Endodermal cell (in vitro differentiated cells): Measurements from ENCODE around the gene WDFY2. TPM values are rescaled to one million over a fixed set of nuclear protein-coding genes. Genes with fewer than 3 reads are reported as not detected.

Source experiments
- DNase-seq: peaks from one replicate; pipeline ENCODE4 v3.0.0-alpha.2; 2017
- H3K27ac ChIP-seq: 2 replicates; pipeline ENCODE4 v1.5.1; 2013; ENCODE audit warnings: mild to moderate bottlenecking, low read depth, low read length, moderate library complexity
- H3K27me3 ChIP-seq: 2 replicates; pipeline ENCODE4 v1.6.1; 2013; ENCODE audit warnings: mild to moderate bottlenecking, low read length, moderate library complexity; ENCODE audit not compliant: insufficient read depth, control insufficient read depth, poor library complexity, severe bottlenecking
- H3K36me3 ChIP-seq: 2 replicates; pipeline ENCODE4 v1.7.0; 2013; ENCODE audit warnings: mild to moderate bottlenecking, low read length, moderate library complexity; ENCODE audit not compliant: control insufficient read depth, insufficient read depth
- H3K4me1 ChIP-seq: one replicate; pipeline ENCODE4 v1.7.0; 2013; ENCODE audit warnings: low read length; ENCODE audit not compliant: control insufficient read depth, insufficient read depth
- H3K4me3 ChIP-seq: 2 replicates; pipeline ENCODE4 v1.5.1; 2013; ENCODE audit warnings: mild to moderate bottlenecking, low read length, moderate library complexity
- H3K9ac ChIP-seq: 2 replicates; pipeline ENCODE4 v1.6.1; 2013; ENCODE audit warnings: mild to moderate bottlenecking, low read length, moderate library complexity; ENCODE audit not compliant: poor library complexity, severe bottlenecking; ENCODE audit errors: extremely low read depth
- H3K9me3 ChIP-seq: 2 replicates; pipeline ENCODE4 v1.6.1; 2013; ENCODE audit warnings: mild to moderate bottlenecking, low read length, moderate library complexity; ENCODE audit not compliant: control insufficient read depth
- H3K27ac Mint-ChIP-seq: 2 replicates; pipeline ENCODE4 v1.8.0; 2020; ENCODE audit warnings: mixed read lengths
- H3K27me3 Mint-ChIP-seq: 2 replicates; pipeline ENCODE4 v1.8.0; 2021; ENCODE audit warnings: mild to moderate bottlenecking, mixed read lengths; ENCODE audit not compliant: insufficient read depth
- H3K36me3 Mint-ChIP-seq: 2 replicates; pipeline ENCODE4 v1.8.0; 2020; ENCODE audit warnings: low read depth, mixed read lengths
- H3K4me1 Mint-ChIP-seq: 2 replicates; pipeline ENCODE4 v1.8.0; 2020; ENCODE audit warnings: mixed read lengths
- H3K4me3 Mint-ChIP-seq: 2 replicates; pipeline ENCODE4 v1.8.0; 2020; ENCODE audit warnings: mild to moderate bottlenecking, moderate library complexity, mixed read lengths
- H3K9me3 Mint-ChIP-seq: 2 replicates; pipeline ENCODE4 v1.8.0; 2020; ENCODE audit warnings: mild to moderate bottlenecking, mixed read lengths
- WGBS, 2 experiments: methylation state at CpG; one replicate each; pipeline versions ENCODE4 v1.1.5 to v1.1.7; 2013; ENCODE audit warnings: missing lambda C conversion rate in 2 of 2, mixed read lengths in 1 of 2; ENCODE audit not compliant: insufficient coverage in 1 of 2, insufficient read length in 1 of 2; 5-methylcytosine and 5-hydroxymethylcytosine counted together
- total RNA-seq, 2 donors: library from RNA; stranded (reverse); fragmentation: NEBNext Ultra II Directional in 1 of 2; extraction: Animal tissue kit (Norgen Biotek cat#: 25700) in 1 of 2; gene quantifications; 2 replicates in 1 of 2; 3 replicates in 1 of 2; pipeline ENCODE4 v1.2.1, GENCODE V29; 2021
- TF ChIP-seq, protein P1 (sequence below): fragments of 200-600 bp; sonication (generic); conservative IDR thresholded peaks from 2 replicates; pipeline ENCODE4 v1.5.0; 2021; ENCODE audit warnings: antibody characterized with exemption, mild to moderate bottlenecking

WDFY2 gene
- total RNA-seq, 2 donors from 2014 or later = 20.6 to 28.0 TPM

DNA sequence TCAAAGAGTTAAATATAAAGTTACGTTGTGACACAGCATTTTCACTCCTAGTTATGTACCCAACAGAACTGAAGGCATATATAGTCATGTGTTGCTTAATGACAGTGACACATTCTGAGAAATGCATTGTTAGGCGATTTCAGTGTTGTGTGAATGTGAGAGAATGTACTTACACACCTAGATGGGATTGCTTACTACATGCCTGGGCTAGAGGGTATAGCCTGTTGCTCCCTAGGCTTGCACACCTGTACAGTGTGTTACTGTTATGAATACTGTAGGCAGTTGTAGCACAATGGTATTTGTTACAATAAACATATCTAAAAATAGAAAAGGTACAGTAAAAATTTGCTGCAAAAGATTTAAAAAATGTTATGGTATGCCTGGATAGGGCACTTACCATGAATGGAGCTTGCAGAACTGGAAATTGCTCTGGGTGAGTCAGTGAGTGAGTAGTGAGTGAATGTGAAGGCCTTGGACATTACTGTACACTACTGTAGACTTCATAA is 130.5 kb downstream of the WDFY2 start:
- H3K27ac ChIP-seq = no peak overlapping the region
- no peaks in the 10 kb centered on the region for H3K4me1 ChIP-seq
- no peaks in the 10 kb centered on the region for H3K4me1 Mint-ChIP-seq
- no peak overlapping the region for H3K9ac ChIP-seq
- no peaks in the 10 kb centered on the region for H3K36me3 ChIP-seq
- H3K27ac Mint-ChIP-seq = no peak overlapping the region
- 78 to 97% methylated on average over 1 to 2 of the region's 2 CpGs for WGBS, 2 experiments
- no peaks in the 10 kb centered on the region for H3K9me3 ChIP-seq
- no peaks in the 10 kb centered on the region for H3K27me3 ChIP-seq
- peaks cover 8% of the 10 kb centered on the region for H3K36me3 Mint-ChIP-seq
- no peaks in the 10 kb centered on the region for H3K27me3 Mint-ChIP-seq
- H3K4me3 ChIP-seq = no peak overlapping the region
- TF ChIP-seq, protein P1, sequence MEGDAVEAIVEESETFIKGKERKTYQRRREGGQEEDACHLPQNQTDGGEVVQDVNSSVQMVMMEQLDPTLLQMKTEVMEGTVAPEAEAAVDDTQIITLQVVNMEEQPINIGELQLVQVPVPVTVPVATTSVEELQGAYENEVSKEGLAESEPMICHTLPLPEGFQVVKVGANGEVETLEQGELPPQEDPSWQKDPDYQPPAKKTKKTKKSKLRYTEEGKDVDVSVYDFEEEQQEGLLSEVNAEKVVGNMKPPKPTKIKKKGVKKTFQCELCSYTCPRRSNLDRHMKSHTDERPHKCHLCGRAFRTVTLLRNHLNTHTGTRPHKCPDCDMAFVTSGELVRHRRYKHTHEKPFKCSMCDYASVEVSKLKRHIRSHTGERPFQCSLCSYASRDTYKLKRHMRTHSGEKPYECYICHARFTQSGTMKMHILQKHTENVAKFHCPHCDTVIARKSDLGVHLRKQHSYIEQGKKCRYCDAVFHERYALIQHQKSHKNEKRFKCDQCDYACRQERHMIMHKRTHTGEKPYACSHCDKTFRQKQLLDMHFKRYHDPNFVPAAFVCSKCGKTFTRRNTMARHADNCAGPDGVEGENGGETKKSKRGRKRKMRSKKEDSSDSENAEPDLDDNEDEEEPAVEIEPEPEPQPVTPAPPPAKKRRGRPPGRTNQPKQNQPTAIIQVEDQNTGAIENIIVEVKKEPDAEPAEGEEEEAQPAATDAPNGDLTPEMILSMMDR = no peak
- DNase-seq = no peak
- H3K9me3 Mint-ChIP-seq = peaks cover 7% of the 10 kb centered on the region
- H3K4me3 Mint-ChIP-seq = no peak overlapping the region

DNA sequence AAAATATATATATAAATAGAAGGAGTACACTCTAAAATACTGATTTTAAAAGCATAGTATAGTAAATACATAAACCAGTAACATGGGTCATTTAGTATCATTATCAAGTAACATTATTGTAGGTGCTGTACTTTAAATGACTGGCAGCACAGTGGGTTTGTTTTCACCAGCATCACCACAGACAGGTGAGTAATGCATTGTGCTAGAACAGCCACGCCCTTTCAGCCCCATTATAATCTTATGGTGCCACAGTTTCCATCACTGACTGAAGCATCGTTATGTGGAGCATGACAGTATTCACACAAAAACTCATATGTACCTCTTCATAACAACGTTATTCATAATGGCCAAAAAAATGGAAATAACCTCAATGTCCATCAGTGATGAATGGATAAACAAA is 131.4 kb downstream of the WDFY2 start:
- H3K4me3 Mint-ChIP-seq = no peak overlapping the region
- H3K36me3 Mint-ChIP-seq = peaks cover 6% of the 10 kb centered on the region
- 83 to 93% methylated on average over 2 to 3 of the region's 3 CpGs for WGBS, 2 experiments
- Histone ChIP-seq H3K27ac (no peak overlapping the region), H3K9me3 (no peaks in the 10 kb centered on the region), H3K36me3 (no peaks in the 10 kb centered on the region), H3K9ac (no peak overlapping the region), H3K4me3 (no peak overlapping the region), H3K4me1 (no peaks in the 10 kb centered on the region), H3K27me3 (no peaks in the 10 kb centered on the region)
- no peak for DNase-seq
- H3K4me1 Mint-ChIP-seq = no peaks in the 10 kb centered on the region
- H3K9me3 Mint-ChIP-seq = peaks cover 6% of the 10 kb centered on the region
- H3K27ac Mint-ChIP-seq = no peak overlapping the region
- H3K27me3 Mint-ChIP-seq = no peaks in the 10 kb centered on the region
- TF ChIP-seq, protein P1 = no peak

DNA sequence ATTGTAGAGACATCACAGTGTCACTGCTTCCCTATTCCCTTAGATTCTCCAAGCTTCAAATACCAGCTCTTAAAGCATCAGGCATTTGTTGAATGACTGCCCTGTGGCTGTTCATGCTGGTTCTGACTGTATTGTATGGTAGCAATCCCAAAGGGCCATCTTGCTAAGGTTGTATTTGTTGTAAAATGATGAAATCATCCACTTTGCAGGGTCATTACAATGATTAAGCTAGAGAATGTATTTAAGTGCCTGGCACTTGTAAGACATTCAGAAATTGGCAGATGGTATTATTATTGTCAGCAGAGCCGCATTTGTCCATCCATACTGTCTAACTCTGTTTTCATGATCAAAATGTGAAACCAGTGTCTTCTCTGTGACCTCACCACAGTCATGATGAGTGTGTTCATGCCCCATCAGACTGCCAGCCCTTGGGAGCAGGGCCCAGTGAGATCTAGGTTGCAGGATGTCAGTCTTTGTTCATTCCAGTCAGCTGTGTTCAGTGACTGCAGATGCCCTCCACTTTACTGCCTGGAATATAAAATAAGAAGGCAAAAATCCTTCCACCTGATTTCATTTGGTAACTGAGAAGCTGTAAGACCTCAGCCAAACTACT is 133.6 kb downstream of the WDFY2 start:
- WGBS, 2 experiments = 95 to 100% methylated on average over 1 of the region's 1 CpG
- Histone ChIP-seq H3K36me3 (no peaks in the 10 kb centered on the region), H3K27me3 (no peaks in the 10 kb centered on the region), H3K4me3 (no peak overlapping the region), H3K27ac (no peak overlapping the region), H3K9me3 (no peaks in the 10 kb centered on the region), H3K9ac (no peak overlapping the region), H3K4me1 (peaks cover 2% of the 10 kb centered on the region)
- H3K27ac Mint-ChIP-seq = no peak overlapping the region
- no peaks in the 10 kb centered on the region for H3K9me3 Mint-ChIP-seq
- H3K27me3 Mint-ChIP-seq = no peaks in the 10 kb centered on the region
- no peak overlapping the region for H3K4me3 Mint-ChIP-seq
- H3K36me3 Mint-ChIP-seq = peaks cover 4% of the 10 kb centered on the region
- peaks cover 6% of the 10 kb centered on the region for H3K4me1 Mint-ChIP-seq
- TF ChIP-seq, protein P1 = no peak
- no peak for DNase-seq
